ENCODE data around the gene TPMT.

DNA sequence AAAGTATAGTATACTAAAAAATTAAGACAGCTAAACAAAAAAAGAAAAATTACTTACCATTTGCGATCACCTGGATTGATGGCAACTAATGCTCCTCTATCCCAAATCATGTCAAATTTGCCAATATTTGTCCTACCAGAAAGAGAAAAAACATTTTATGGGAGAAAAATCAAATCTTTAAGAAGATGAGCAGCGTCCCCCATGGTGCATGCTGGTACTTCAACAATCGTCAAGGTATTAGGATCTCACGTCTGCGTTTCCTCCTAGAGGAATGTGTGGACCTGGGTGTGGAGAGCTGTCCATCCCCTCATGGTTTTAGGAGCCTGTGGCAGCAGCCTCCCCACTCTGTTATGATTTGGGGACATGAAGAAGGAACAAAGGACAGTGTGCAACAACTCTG is 16.0 kb downstream of the TPMT start:
- TF ChIP-seq, protein P1, sequence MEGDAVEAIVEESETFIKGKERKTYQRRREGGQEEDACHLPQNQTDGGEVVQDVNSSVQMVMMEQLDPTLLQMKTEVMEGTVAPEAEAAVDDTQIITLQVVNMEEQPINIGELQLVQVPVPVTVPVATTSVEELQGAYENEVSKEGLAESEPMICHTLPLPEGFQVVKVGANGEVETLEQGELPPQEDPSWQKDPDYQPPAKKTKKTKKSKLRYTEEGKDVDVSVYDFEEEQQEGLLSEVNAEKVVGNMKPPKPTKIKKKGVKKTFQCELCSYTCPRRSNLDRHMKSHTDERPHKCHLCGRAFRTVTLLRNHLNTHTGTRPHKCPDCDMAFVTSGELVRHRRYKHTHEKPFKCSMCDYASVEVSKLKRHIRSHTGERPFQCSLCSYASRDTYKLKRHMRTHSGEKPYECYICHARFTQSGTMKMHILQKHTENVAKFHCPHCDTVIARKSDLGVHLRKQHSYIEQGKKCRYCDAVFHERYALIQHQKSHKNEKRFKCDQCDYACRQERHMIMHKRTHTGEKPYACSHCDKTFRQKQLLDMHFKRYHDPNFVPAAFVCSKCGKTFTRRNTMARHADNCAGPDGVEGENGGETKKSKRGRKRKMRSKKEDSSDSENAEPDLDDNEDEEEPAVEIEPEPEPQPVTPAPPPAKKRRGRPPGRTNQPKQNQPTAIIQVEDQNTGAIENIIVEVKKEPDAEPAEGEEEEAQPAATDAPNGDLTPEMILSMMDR (IDR thresholded peaks at IDR 0.05 in 4 of 5, conservative IDR thresholded peaks at IDR 0.05 in 1 of 5): no peak
- TF ChIP-seq POLR2A (IDR thresholded peaks at IDR 0.05): no peak
